K562 (cell line): ENCODE data around the gene TMEM88. TPM values are rescaled to one million over a fixed set of nuclear protein-coding genes. Genes with fewer than 3 reads are reported as not detected.

ENCODE experiments used
- CBX3 ChIP-seq, 2 experiments: IDR thresholded peaks; 1 replicate in 1 of 2; 2 replicates in 1 of 2; pipeline ENCODE4 v1.6.1; 2012; ENCODE audit warnings: inconsistent platforms in 2 of 2, low read length in 2 of 2, borderline replicate concordance in 1 of 2, control low read depth in 1 of 2
- ERF ChIP-seq: fragments of 450-650 bp; formaldehyde crosslinking; IDR thresholded peaks from 2 replicates; pipeline ENCODE4 v1.4.0; 2020; ENCODE audit warnings: mild to moderate bottlenecking, mixed read lengths
- FOS ChIP-seq: IDR thresholded peaks from 3 replicates; pipeline ENCODE4 v1.6.1; 2011; ENCODE audit not compliant: insufficient read length; ENCODE audit errors: extremely low read depth
- HNRNPH1 ChIP-seq: fragments of 200-400 bp; formaldehyde crosslinking; optimal IDR thresholded peaks from 2 replicates; pipeline ENCODE3; 2017; ENCODE audit warnings: low read depth, mild to moderate bottlenecking, low read length, moderate library complexity
- KLF1 ChIP-seq: fragments of 450-650 bp; IDR thresholded peaks from 2 replicates; pipeline ENCODE4 v1.6.1; 2016; ENCODE audit warnings: missing genetic modification characterization, missing compliant biosample characterization
- L3MBTL2 ChIP-seq: fragments of 450-650 bp; IDR thresholded peaks from 2 replicates; pipeline ENCODE4 v1.6.1; 2016; ENCODE audit warnings: mild to moderate bottlenecking, moderate library complexity
- RBM22 ChIP-seq: fragments of 200-400 bp; formaldehyde crosslinking; IDR thresholded peaks from 2 replicates; pipeline ENCODE4 v1.6.1; 2018; ENCODE audit warnings: low read length, low read depth; ENCODE audit not compliant: poor library complexity, severe bottlenecking
- SMARCB1 ChIP-seq: IDR thresholded peaks from 2 replicates; pipeline ENCODE4 v1.6.1; 2011; ENCODE audit warnings: improper control_type of control experiment, low read depth; ENCODE audit not compliant: insufficient read length
- SREBF2 ChIP-seq: sonication (generic); formaldehyde crosslinking; IDR thresholded peaks from 2 replicates; pipeline ENCODE4 v1.4.0; 2020; ENCODE audit warnings: mild to moderate bottlenecking, missing genetic modification reagents
- ZFX ChIP-seq: sonication (generic); formaldehyde crosslinking; IDR thresholded peaks from 2 replicates; pipeline ENCODE4 v1.8.0; 2022; ENCODE audit warnings: mild to moderate bottlenecking, missing genetic modification reagents, moderate library complexity
- ZNF224 ChIP-seq: sonication (generic); formaldehyde crosslinking; IDR thresholded peaks from 2 replicates; pipeline ENCODE4 v1.8.0; 2022; ENCODE audit warnings: mild to moderate bottlenecking, missing genetic modification reagents
- polyA plus RNA-seq, 8 experiments: library from polyadenylated mRNA; depleted of rRNA in 4 of 8; stranded (reverse) in 5 of 8; unstranded in 3 of 8; fragments of >200 nt; fragmentation: Nextera tagmentation in 2 of 8; fragmentation: Illumina TruSeq in 1 of 8; extraction: Ambion mirVana in 2 of 8; extraction: Trizol in 1 of 8; gene quantifications; 2 replicates each; pipeline versions ENCODE4 v1.2.1 to v1.2.3, GENCODE V29; 2011 to 2014; ENCODE audit warnings: inconsistent platforms in 1 of 8, missing spikeins in 1 of 8
- total RNA-seq, 7 experiments: library from RNA; depleted of rRNA in 6 of 7; stranded (reverse); fragments of >200 nt in 6 of 7; fragmentation: Illumina TruSeq in 2 of 7; extraction: Trizol in 2 of 7; gene quantifications; 2 replicates each; pipeline versions ENCODE4 v1.2.1 to v1.2.3, GENCODE V29; 2011 to 2021; ENCODE audit warnings: low replicate concordance in 1 of 7
- TF ChIP-seq, protein P1 (sequence below), 2 experiments: IDR thresholded peaks; 2 replicates each; pipeline ENCODE4 v1.6.1; 2011; ENCODE audit warnings: borderline replicate concordance in 1 of 2, control low read depth in 1 of 2, low read depth in 1 of 2, low read length in 1 of 2, mild to moderate bottlenecking in 1 of 2, mixed read lengths in 1 of 2, moderate library complexity in 1 of 2; ENCODE audit not compliant: insufficient read depth in 1 of 2, insufficient read length in 1 of 2, poor library complexity in 1 of 2, severe bottlenecking in 1 of 2; ENCODE audit errors: extremely low read depth in 1 of 2
- TF ChIP-seq, protein P2 (sequence below), 2 experiments: fragments of 450-650 bp; IDR thresholded peaks; 2 replicates each; pipeline ENCODE4 v1.6.1; 2016; ENCODE audit warnings: mild to moderate bottlenecking in 2 of 2, borderline replicate concordance in 1 of 2, low read depth in 1 of 2, moderate library complexity in 1 of 2

The TMEM88 gene
- total and polyA plus RNA-seq, 9 of the 15 experiments (the other 6 are each of a cell fraction or from before 2014, with no cell fraction given): 0.10 to 1.4 (median 0.36) TPM; not detected in 3

DNA sequence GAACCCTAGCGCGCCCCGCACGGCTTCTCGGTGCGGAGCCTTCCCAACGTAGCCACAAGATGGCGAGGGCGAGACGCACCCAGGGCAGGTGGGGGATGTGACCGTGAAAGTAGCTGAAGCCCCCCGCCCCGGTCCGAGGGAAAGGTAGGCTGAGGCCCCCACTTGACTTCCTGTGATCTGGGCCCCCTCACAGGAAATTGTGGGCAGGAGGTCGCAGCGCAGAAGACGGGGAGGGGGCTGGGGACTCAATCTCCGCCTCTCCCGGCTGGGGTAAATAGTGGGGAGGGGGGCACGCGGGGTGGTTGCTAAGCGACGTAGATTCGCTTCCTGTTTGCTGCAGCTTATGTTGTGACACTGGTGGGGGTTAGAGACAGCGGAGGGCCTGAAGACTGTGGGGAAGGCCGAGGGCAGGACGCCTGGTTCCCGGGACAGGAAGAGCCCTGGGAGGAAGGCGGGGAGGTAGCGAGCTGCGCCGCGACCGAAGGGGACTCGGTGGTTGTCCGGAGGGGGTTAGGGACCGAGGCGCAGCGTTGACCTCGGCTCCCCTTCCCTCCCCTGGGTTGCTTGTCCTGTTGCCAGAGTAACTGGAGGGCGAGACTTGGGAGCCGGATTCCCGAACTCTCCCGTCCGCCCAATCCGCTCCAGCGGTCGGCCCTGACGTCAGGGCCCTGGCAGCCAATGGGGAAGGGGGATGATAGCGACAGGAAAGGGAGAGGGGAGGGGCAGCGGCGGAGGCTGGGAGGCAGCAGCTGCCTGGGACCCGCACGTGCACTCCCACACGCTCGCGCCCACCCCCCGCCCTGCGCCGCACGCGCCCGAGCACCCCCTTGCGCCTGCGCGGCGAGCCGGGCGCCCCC lies 19.7 kb upstream of the TMEM88 start (continued):
- TF ChIP-seq, protein P1, sequence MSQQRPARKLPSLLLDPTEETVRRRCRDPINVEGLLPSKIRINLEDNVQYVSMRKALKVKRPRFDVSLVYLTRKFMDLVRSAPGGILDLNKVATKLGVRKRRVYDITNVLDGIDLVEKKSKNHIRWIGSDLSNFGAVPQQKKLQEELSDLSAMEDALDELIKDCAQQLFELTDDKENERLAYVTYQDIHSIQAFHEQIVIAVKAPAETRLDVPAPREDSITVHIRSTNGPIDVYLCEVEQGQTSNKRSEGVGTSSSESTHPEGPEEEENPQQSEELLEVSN (IDR thresholded peaks at IDR 0.05; ENCODE audit: borderline replicate concordance in 1 of 2, extremely low read depth in 1 of 2, insufficient read depth in 1 of 2, insufficient read length in 1 of 2, low read depth in 1 of 2, low read length in 1 of 2, poor library complexity in 1 of 2, severe bottlenecking in 1 of 2): peak; percentile 33 to 81
- TF ChIP-seq KLF1 (no peak), FOS (peak; percentile 60), ZNF224 (CRISPR knock-in tag) (no peak), ZFX (CRISPR knock-in tag) (peak; percentile 42; the same call in 1 of the 2 replicates), CBX3 (IDR thresholded peaks at IDR 0.05; ENCODE audit: borderline replicate concordance in 1 of 2, low read length in 2 of 2) (no peak), SMARCB1 (no peak), L3MBTL2 (peak; percentile 26; the same call in 1 of the 2 replicates), SREBF2 (CRISPR knock-in tag) (no peak), ERF (CRISPR knock-in tag) (no peak), HNRNPH1 (no peak), RBM22 (no peak)
- TF ChIP-seq, protein P2, sequence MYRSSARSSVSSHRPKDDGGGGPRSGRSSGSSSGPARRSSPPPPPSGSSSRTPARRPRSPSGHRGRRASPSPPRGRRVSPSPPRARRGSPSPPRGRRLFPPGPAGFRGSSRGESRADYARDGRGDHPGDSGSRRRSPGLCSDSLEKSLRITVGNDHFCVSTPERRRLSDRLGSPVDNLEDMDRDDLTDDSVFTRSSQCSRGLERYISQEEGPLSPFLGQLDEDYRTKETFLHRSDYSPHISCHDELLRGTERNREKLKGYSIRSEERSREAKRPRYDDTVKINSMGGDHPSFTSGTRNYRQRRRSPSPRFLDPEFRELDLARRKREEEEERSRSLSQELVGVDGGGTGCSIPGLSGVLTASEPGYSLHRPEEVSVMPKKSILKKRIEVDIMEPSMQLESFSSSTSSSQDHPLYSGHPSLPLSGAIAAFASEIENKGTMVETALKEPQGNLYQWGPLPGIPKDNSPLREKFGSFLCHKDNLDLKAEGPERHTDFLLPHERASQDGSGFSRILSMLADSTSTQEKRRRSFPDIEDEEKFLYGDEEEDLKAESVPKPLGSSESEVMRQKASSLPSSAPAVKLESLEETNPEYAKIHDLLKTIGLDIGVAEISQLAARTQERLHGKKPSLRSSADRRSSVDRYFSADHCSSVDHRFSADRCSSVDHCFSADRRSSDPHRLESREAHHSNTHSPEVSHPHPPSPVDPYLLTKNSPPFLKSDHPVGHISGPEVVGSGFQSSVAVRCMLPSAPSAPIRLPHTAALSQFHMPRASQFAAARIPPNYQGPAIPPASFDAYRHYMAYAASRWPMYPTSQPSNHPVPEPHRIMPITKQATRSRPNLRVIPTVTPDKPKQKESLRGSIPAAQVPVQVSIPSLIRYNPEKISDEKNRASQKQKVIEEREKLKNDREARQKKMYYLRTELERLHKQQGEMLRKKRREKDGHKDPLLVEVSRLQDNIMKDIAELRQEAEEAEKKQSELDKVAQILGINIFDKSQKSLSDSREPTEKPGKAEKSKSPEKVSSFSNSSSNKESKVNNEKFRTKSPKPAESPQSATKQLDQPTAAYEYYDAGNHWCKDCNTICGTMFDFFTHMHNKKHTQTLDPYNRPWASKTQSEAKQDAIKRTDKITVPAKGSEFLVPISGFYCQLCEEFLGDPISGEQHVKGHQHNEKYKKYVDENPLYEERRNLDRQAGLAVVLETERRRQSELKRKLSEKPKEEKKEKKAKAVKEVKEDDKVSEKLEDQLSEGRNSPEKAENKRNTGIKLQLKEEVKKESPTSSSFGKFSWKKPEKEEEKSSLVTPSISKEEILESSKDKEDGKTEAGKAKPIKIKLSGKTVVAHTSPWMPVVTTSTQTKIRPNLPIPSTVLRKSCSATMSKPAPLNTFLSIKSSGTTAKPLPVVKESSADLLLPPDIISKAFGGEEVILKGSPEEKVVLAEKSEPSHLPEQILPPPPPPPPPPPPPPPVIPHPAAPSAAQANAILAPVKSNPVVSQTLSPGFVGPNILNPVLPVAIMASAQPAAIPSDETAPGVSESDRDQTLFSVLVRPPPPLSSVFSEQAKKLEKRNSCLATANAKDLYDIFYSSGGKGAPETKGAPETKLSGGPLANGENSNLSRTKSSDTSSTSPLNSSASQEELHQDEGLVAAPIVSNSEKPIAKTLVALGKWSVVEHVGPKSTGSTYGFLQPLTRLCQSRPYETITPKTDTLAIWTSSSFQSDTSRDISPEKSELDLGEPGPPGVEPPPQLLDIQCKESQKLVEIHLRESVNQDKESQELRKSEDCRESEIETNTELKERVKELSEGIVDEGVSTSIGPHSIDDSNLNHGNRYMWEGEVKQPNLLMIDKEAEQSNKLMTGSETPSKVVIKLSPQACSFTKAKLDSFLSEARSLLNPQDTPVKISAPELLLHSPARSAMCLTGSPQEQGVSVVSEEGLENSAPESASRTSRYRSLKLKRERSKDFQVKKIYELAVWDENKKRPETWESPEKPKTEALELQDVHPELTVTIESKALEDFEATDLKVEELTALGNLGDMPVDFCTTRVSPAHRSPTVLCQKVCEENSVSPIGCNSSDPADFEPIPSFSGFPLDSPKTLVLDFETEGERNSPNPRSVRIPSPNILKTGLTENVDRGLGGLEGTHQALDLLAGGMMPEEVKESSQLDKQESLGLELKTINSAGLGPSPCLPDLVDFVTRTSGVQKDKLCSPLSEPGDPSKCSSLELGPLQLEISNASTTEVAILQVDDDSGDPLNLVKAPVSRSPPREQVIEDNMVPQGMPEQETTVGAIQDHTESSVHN (IDR thresholded peaks at IDR 0.05; ENCODE audit: borderline replicate concordance in 1 of 2, low read depth in 1 of 2): 0 out of 4 replicates have a peak, but pooled peaks of 1 of the 2 experiments have one; percentile 10
